NCI-H1930 (cell line): ENCODE measurements around the gene CISD3.

Source experiments
- DNase-seq, 2 experiments: peaks; one replicate each; lab custom pipeline; 2025; lab: John Stamatoyannopoulos, UW

The CISD3 gene

GRCh38 chr17:38777641-38778250, 47.6 kb downstream of the CISD3 start:
- DNase-seq, result no peak

GRCh38 chr17:38779965-38780752, 50.0 kb downstream of the CISD3 start:
- no peak for DNase-seq

DNA sequence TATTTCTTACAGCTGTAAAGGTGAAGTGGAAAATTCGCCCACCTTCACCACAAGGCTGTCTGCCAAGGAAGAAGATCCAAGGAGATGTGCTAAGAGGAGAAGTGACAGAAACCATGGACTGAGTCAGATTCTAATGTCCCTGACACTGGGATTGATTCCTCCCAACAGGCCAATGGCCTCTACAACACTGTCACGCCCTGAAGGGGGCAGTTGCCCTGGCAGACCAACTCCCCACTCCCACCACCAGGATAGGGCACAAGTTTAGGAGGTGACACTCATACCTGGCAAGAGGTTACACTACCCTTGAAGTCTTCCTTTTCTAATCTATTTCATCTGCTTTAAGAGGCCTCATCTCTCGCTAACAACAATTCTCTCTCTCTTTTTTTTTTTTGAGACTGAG, 53.1 kb downstream of the CISD3 start:
- no peak for DNase-seq
